ENCODE results near the gene RAPSN. TPM values are rescaled to one million over a fixed set of nuclear protein-coding genes. Genes with fewer than 3 reads are reported as not detected.
A peak's percentile ranks its signal among the peaks of the same experiment; 100 is the strongest.

The RAPSN gene
- total RNA-seq, 3 donors from 2014 or later: 0.41 to 0.96 (median 0.95) TPM

DNA sequence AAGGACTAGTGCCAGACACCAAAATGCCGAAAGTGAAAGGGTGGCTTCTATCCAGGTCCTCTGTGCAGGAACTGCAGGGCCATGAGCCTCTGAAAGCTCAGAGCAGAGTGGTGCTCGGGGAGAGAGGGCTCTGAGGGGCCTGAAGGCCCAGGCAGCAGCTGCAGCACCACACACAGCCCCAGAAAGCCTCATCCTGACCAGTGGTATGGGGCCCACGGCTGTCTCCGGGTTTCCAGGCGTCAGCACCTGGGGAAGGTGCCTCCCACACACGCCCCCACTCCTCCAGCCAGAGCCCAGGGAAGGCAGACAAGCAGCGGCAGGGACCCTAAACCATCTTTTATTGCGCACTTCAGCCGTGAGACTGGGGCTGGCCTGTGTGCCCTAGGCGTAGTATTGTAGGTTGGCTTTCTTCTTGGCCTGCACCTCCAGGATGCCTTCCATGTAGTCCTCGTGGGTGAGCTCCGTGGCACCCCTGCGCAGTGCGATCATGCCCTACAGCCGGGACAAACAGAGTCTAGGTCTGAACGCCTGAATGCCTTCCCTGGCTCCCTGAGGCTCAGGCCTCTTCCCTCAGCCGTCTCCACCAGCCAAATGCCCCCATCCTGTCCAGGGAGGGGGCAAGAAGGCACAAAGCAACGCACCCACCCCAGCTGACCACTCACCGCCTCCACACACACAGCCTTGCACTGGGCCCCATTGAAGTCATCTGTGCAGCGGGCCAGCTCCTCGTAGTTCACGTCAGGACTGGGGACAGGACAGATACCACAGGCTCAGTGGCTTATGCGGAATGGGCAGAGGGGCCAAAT is 30.3 kb downstream of the RAPSN start:
- Histone ChIP-seq H3K4me1 (ENCODE audit: low read depth) (peaks cover 13% of the 10 kb centered on the region), H3K9me3 (no peaks in the 10 kb centered on the region), H3K36me3 (ENCODE audit: low read depth) (peaks cover 9% of the 10 kb centered on the region), H3K4me3 (no peak overlapping the region)
- TF ChIP-seq, protein P1, sequence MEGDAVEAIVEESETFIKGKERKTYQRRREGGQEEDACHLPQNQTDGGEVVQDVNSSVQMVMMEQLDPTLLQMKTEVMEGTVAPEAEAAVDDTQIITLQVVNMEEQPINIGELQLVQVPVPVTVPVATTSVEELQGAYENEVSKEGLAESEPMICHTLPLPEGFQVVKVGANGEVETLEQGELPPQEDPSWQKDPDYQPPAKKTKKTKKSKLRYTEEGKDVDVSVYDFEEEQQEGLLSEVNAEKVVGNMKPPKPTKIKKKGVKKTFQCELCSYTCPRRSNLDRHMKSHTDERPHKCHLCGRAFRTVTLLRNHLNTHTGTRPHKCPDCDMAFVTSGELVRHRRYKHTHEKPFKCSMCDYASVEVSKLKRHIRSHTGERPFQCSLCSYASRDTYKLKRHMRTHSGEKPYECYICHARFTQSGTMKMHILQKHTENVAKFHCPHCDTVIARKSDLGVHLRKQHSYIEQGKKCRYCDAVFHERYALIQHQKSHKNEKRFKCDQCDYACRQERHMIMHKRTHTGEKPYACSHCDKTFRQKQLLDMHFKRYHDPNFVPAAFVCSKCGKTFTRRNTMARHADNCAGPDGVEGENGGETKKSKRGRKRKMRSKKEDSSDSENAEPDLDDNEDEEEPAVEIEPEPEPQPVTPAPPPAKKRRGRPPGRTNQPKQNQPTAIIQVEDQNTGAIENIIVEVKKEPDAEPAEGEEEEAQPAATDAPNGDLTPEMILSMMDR (IDR thresholded peaks at IDR 0.05): no peak
- DNase-seq (peak in 1 of 3 donors; percentile 20), ATAC-seq (no peak)
- intact Hi-C loops (cut with DNase I, micrococcal nuclease): no loop called here

DNA sequence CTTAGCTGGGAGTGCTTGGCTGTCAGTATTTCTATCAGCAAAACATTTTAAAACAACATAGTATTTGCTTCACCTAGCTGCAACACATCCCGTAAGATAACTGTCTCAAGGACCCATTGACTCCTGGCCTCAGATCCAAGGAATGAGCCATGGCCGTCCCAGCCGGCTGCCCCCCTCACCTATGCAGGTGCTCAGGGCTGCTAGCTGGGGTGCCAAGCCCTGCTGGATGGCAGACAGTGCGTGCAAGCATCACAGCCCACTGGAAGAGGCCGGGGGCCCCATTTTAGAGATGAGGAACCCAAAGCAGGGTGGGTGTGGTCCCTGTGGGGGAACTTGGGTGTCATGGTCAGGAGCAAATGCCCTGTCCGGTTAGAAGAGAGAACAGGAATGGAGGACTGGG is 31.2 kb downstream of the RAPSN start:
- TF ChIP-seq, protein P1 (IDR thresholded peaks at IDR 0.05): no peak
- Histone ChIP-seq H3K9me3 (no peaks in the 10 kb centered on the region), H3K4me3 (no peak overlapping the region), H3K4me1 (ENCODE audit: low read depth) (peaks cover 13% of the 10 kb centered on the region), H3K36me3 (ENCODE audit: low read depth) (peaks cover 9% of the 10 kb centered on the region)
- intact Hi-C loops (cut with DNase I, micrococcal nuclease): no loop called here
- DNase-seq (no peak), ATAC-seq (no peak)

DNA sequence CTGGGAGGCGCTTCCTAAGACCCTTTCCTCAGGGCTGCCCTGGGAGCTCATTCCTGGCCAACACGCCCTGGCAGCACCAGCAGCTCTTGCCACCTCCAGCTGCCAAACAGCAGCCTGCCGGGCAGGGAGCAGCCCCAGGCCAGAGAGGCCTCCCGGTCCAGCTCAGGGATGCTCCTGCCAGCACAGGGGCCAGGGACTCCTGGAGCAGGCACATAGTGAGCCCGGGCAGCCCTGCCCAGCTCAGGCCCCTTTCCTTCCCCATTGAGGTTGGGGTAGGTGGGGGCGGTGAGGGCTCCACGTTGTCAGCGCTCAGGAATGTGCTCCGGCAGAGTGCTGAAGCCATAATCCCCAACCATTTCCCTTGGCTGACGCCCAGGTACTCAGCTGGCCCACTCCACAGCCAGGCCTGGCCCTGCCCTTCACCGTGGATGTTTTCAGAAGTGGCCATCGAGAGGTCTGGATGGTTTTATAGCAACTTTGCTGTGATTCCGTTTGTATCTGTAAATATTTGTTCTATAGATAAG is 32.9 kb downstream of the RAPSN start:
- DNase-seq (peak; percentile 70 to 78 (median 74)), ATAC-seq (peak; percentile 61)
- H3K4me1 ChIP-seq (ENCODE audit: low read depth): peaks cover 13% of the 10 kb centered on the region
- intact Hi-C loops (cut with DNase I, micrococcal nuclease): no loop called here
- peaks cover 9% of the 10 kb centered on the region for H3K36me3 ChIP-seq (ENCODE audit: low read depth)
- no peak overlapping the region for H3K4me3 ChIP-seq
- TF ChIP-seq, protein P1 (IDR thresholded peaks at IDR 0.05): no peak
- no peaks in the 10 kb centered on the region for H3K9me3 ChIP-seq

DNA sequence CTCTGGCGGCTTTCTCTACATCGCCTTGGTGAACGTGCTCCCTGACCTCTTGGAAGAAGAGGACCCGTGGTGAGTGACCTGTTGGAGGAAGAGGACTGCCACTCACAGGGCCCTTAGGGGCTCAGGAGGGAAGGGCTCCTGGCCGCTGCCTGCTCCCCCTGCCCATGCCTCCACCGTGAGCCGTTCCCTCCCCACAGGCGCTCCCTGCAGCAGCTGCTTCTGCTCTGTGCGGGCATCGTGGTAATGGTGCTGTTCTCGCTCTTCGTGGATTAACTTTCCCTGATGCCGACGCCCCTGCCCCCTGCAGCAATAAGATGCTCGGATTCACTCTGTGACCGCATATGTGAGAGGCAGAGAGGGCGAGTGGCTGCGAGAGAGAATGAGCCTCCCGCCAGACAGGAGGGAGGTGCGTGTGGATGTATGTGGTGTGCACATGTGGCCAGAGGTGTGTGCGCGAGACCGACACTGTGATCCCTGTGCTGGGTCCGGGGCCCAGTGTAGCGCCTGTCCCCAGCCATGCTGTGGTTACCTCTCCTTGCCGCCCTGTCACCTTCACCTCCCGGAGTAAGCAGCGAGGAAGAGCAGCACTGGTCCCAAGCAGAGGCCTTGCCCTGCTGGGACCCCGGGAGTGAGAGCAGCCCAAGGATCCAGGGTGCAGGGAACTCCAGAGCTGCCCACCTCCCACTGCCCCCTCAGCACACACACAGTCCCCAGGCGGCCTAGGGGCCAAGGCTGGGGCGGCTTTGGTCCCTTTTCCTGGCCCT is 33.7 kb downstream of the RAPSN start:
- no peak for ATAC-seq
- Histone ChIP-seq H3K4me1 (ENCODE audit: low read depth) (peaks cover 13% of the 10 kb centered on the region), H3K4me3 (no peak overlapping the region), H3K9me3 (no peaks in the 10 kb centered on the region), H3K36me3 (ENCODE audit: low read depth) (peaks cover 9% of the 10 kb centered on the region)
- TF ChIP-seq, protein P1 (IDR thresholded peaks at IDR 0.05): no peak
- intact Hi-C loops (cut with DNase I, micrococcal nuclease): no loop called here
- peak in 1 of 3 donors; percentile 25 for DNase-seq

DNA sequence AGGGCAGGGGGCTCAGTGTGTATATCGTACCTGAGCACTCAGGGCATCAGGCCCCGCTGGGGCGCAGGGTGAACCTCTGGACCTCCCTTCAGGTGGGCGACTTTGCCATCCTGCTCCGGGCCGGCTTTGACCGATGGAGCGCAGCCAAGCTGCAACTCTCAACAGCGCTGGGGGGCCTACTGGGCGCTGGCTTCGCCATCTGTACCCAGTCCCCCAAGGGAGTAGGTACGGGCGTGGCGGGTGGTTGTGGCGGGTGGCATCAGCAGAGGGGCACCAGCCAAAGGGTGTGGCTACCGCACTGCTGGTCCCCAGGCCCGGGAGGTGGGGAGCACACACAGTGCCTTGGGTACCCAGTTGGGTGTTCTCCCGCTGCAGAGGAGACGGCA is 34.3 kb downstream of the RAPSN start:
- Histone ChIP-seq H3K4me1 (ENCODE audit: low read depth) (peaks cover 13% of the 10 kb centered on the region), H3K9me3 (no peaks in the 10 kb centered on the region), H3K36me3 (ENCODE audit: low read depth) (peaks cover 4% of the 10 kb centered on the region), H3K4me3 (no peak overlapping the region)
- ATAC-seq: no peak
- intact Hi-C loops (cut with DNase I, micrococcal nuclease): no loop called here
- DNase-seq: no peak
- TF ChIP-seq, protein P1 (IDR thresholded peaks at IDR 0.05): no peak

All from mucosa of descending colon (tissue), 3 donors.